Activated CD4-positive, alpha-beta T cell treated with anti-CD3 and anti-CD28 coated beads for 1 hour (primary cell): ENCODE results near the gene RPF1.
"Not testable (repeated sequence)": the region's sequence is repeated elsewhere in the genome, so short reads cannot be mapped to it uniquely, and the experiment has no call there.

Experiments used
- DNase-seq: peaks from one replicate; pipeline ENCODE4 v3.0.0-alpha.2; 2020

Gene RPF1

GRCh38 chr1:84493747-84494146 lies 14.7 kb downstream of the RPF1 start:
- DNase-seq: no peak

- DNase-seq: no peak
Measured at GRCh38 chr1:84496498-84496897, 17.4 kb downstream of the RPF1 start.

- no peak for DNase-seq
Measured at GRCh38 chr1:84497631-84498275, 18.7 kb downstream of the RPF1 start.

- no peak for DNase-seq
Measured at GRCh38 chr1:84502927-84503326, 23.9 kb downstream of the RPF1 start.

GRCh38 chr1:84504580-84505492 lies 25.8 kb downstream of the RPF1 start:
- DNase-seq: no peak

GRCh38 chr1:84505493-84506001 lies 26.5 kb downstream of the RPF1 start:
- DNase-seq: no peak

- peak; percentile 98 for DNase-seq
Measured at GRCh38 chr1:84506002-84506728, 27.1 kb downstream of the RPF1 start, which contains the start of the genes GNG5 and SPATA1. TSS of gene GNG5 (minus strand) at chr1:84506581. CDS start at chr1:84506091, 490 bp downstream. TSS of gene SPATA1 (plus strand) at chr1:84506386. CDS start at chr1:84516360, 9,974 bp downstream.

GRCh38 chr1:84506729-84507453 lies 27.8 kb downstream of the RPF1 start:
- DNase-seq: no peak

GRCh38 chr1:84507887-84508286 lies 28.8 kb downstream of the RPF1 start:
- not testable (repeated sequence) for DNase-seq

- DNase-seq: no peak
Measured at GRCh38 chr1:84508510-84508909, 29.4 kb downstream of the RPF1 start.

- no peak for DNase-seq
Measured at GRCh38 chr1:84509029-84509428, 30.0 kb downstream of the RPF1 start.

- no peak for DNase-seq
Measured at GRCh38 chr1:84510165-84510564, 31.1 kb downstream of the RPF1 start.

GRCh38 chr1:84510668-84511067 lies 31.6 kb downstream of the RPF1 start:
- DNase-seq: no peak

GRCh38 chr1:84524590-84524989 lies 45.5 kb downstream of the RPF1 start:
- no peak for DNase-seq

GRCh38 chr1:84525779-84526178 lies 46.7 kb downstream of the RPF1 start:
- no peak for DNase-seq

- DNase-seq: no peak
Measured at GRCh38 chr1:84538599-84538998, 59.5 kb downstream of the RPF1 start.

GRCh38 chr1:84539972-84540371 lies 60.9 kb downstream of the RPF1 start:
- no peak for DNase-seq

- no peak for DNase-seq
Measured at GRCh38 chr1:84540759-84541158, 61.7 kb downstream of the RPF1 start.

GRCh38 chr1:84541679-84542078 lies 62.6 kb downstream of the RPF1 start:
- no peak for DNase-seq
